Small intestine (tissue), 7 donors: ENCODE measurements around the gene ARHGAP40. TPM values are rescaled to one million over a fixed set of nuclear protein-coding genes. Genes with fewer than 3 reads are reported as not detected.

Experiments used
- DNase-seq, 2 donors: peaks; one replicate each; pipeline versions ENCODE4 v3.0.0 to v3.0.0-alpha.2; 2013
- FAIRE-seq: peaks from 2 replicates; lab custom pipeline; 2012; peaks lifted over from hg19 to GRCh38; lab: Jason Lieb, UNC
- H3K27ac ChIP-seq, 3 donors: one replicate each; pipeline ENCODE4 v1.5.1; 2013; ENCODE audit warnings: low read length in 2 of 3, mild to moderate bottlenecking in 2 of 3, control low read depth in 1 of 3, inconsistent platforms in 1 of 3, low read depth in 1 of 3, moderate library complexity in 1 of 3
- H3K27me3 ChIP-seq, 3 donors: one replicate each; pipeline ENCODE4 v1.6.1; 2013; ENCODE audit warnings: low read length in 3 of 3, inconsistent platforms in 1 of 3; ENCODE audit not compliant: control insufficient read depth in 3 of 3, insufficient read depth in 3 of 3
- H3K36me3 ChIP-seq, 3 donors: one replicate each; pipeline ENCODE4 v1.6.1; 2013; ENCODE audit warnings: low read length in 3 of 3, inconsistent platforms in 1 of 3, low read depth in 1 of 3, mild to moderate bottlenecking in 1 of 3, moderate library complexity in 1 of 3; ENCODE audit not compliant: control insufficient read depth in 3 of 3, insufficient read depth in 2 of 3
- H3K4me1 ChIP-seq, 3 donors: one replicate each; pipeline ENCODE4 v1.6.1; 2013; ENCODE audit warnings: low read length in 2 of 3, inconsistent platforms in 1 of 3, low read depth in 1 of 3, mild to moderate bottlenecking in 1 of 3, moderate library complexity in 1 of 3; ENCODE audit not compliant: control insufficient read depth in 3 of 3, insufficient read depth in 2 of 3
- H3K4me3 ChIP-seq, 3 donors: one replicate each; pipeline ENCODE4 v1.5.1; 2013; ENCODE audit warnings: low read length in 3 of 3, control low read depth in 1 of 3, inconsistent platforms in 1 of 3, low read depth in 1 of 3, mild to moderate bottlenecking in 1 of 3, moderate library complexity in 1 of 3
- H3K9me3 ChIP-seq, 2 donors: one replicate each; pipeline ENCODE4 v1.6.1; 2013; ENCODE audit warnings: low read depth in 1 of 2, low read length in 1 of 2; ENCODE audit not compliant: control insufficient read depth in 2 of 2, insufficient read depth in 1 of 2
- WGBS, 3 donors: extraction: QIAGEN DNeasy Blood & Tissue Kit; methylation state at CpG; one replicate each; pipeline ENCODE4 v1.1.7; 2013; 5-methylcytosine and 5-hydroxymethylcytosine counted together
- polyA plus RNA-seq, 4 donors: library from polyadenylated mRNA; stranded (reverse) in 3 of 4; unstranded in 1 of 4; fragments of 200-250 nt in 3 of 4; fragments of 120-200 nt in 1 of 4; gene quantifications; one replicate each; pipeline versions ENCODE4 v1.2.1 to v1.2.3, GENCODE V29; 2013
- donor health status: healthy with polysubstance abuse.
- donor health status: control.
- donor health status: control.
- donor health status: Bipolar disorder and iron deficiency.
- donor health status: healthy.

The ARHGAP40 gene
- polyA plus RNA-seq, 4 donors = 0.01 to 0.06 TPM; not detected in 2

GRCh38 chr20:38669688-38670087, 68.1 kb downstream of the ARHGAP40 start:
- H3K36me3 ChIP-seq = no peaks in the 10 kb centered on the region
- FAIRE-seq = no peak
- peaks cover 0 to 35% (median 10%) of the 10 kb centered on the region in 3 donors for H3K27me3 ChIP-seq
- no peak for DNase-seq
- peaks cover 0 to under 1% of the 10 kb centered on the region in 2 donors for H3K9me3 ChIP-seq
- H3K4me3 ChIP-seq = no peak overlapping the region
- no peak overlapping the region for H3K27ac ChIP-seq
- peaks cover 0 to 6% (median 0%) of the 10 kb centered on the region in 3 donors for H3K4me1 ChIP-seq

GRCh38 chr20:38670786-38671185, 69.2 kb downstream of the ARHGAP40 start:
- Histone ChIP-seq H3K36me3 (no peaks in the 10 kb centered on the region), H3K9me3 (no peaks in the 10 kb centered on the region), H3K27ac (no peak overlapping the region), H3K27me3 (peaks cover 0 to 40% (median 8%) of the 10 kb centered on the region in 3 donors), H3K4me3 (no peak overlapping the region), H3K4me1 (peaks cover 0 to 6% (median 0%) of the 10 kb centered on the region in 3 donors)
- no peak for FAIRE-seq
- DNase-seq = no peak
- WGBS, 3 donors = 73 to 80% (median 75%) methylated on average over 3 of the region's 3 CpGs

GRCh38 chr20:38671186-38671585, 69.6 kb downstream of the ARHGAP40 start:
- no peaks in the 10 kb centered on the region for H3K9me3 ChIP-seq
- peaks cover 0 to 40% (median 8%) of the 10 kb centered on the region in 3 donors for H3K27me3 ChIP-seq
- no peaks in the 10 kb centered on the region for H3K36me3 ChIP-seq
- DNase-seq = no peak
- no peak overlapping the region for H3K27ac ChIP-seq
- WGBS, 3 donors = 24 to 31% (median 25%) methylated on average over 6 of the region's 6 CpGs
- no peak for FAIRE-seq
- H3K4me3 ChIP-seq = no peak overlapping the region
- peaks cover 0 to 6% (median 0%) of the 10 kb centered on the region in 3 donors for H3K4me1 ChIP-seq

- no peaks in the 10 kb centered on the region for H3K36me3 ChIP-seq
- H3K27ac ChIP-seq = no peak overlapping the region
- no peaks in the 10 kb centered on the region for H3K9me3 ChIP-seq
- DNase-seq = no peak
- H3K4me3 ChIP-seq = no peak overlapping the region
- H3K4me1 ChIP-seq = peaks cover 0 to 6% (median 0%) of the 10 kb centered on the region in 3 donors
- 45 to 64% (median 58%) methylated on average over 4 of the region's 4 CpGs for WGBS, 3 donors
- no peak for FAIRE-seq
- H3K27me3 ChIP-seq = peaks cover 0 to 40% (median 8%) of the 10 kb centered on the region in 3 donors
Measured at GRCh38 chr20:38671701-38672292, 70.2 kb downstream of the ARHGAP40 start.

GRCh38 chr20:38672504-38672903, 70.9 kb downstream of the ARHGAP40 start:
- Histone ChIP-seq H3K4me3 (no peak overlapping the region), H3K27me3 (peaks cover 0 to 40% (median 8%) of the 10 kb centered on the region in 3 donors), H3K9me3 (no peaks in the 10 kb centered on the region), H3K4me1 (peaks cover 0 to 6% (median 0%) of the 10 kb centered on the region in 3 donors), H3K36me3 (no peaks in the 10 kb centered on the region), H3K27ac (no peak overlapping the region)
- 57 to 70% (median 67%) methylated on average over 3 of the region's 3 CpGs for WGBS, 3 donors
- no peak for FAIRE-seq
- no peak for DNase-seq

GRCh38 chr20:38673261-38673660, 71.7 kb downstream of the ARHGAP40 start:
- FAIRE-seq = no peak

GRCh38 chr20:38673725-38674091, 72.1 kb downstream of the ARHGAP40 start:
- H3K9me3 ChIP-seq = no peaks in the 10 kb centered on the region
- 2 to 12% (median 8%) methylated on average over 13 of the region's 13 CpGs for WGBS, 3 donors
- no peak for FAIRE-seq

More at GRCh38 chr20:38673261-38673660, 71.7 kb downstream of the ARHGAP40 start:
- H3K27ac ChIP-seq = no peak overlapping the region
- no peak overlapping the region for H3K4me3 ChIP-seq
- no peak for DNase-seq
- no peaks in the 10 kb centered on the region for H3K9me3 ChIP-seq
- 37 to 44% (median 39%) methylated on average over 5 of the region's 5 CpGs for WGBS, 3 donors
- peaks cover 0 to 6% (median 0%) of the 10 kb centered on the region in 3 donors for H3K4me1 ChIP-seq
- H3K36me3 ChIP-seq = no peaks in the 10 kb centered on the region
- peaks cover 0 to 40% (median 8%) of the 10 kb centered on the region in 3 donors for H3K27me3 ChIP-seq

GRCh38 chr20:38674092-38674764, 72.6 kb downstream of the ARHGAP40 start:
- H3K9me3 ChIP-seq = no peaks in the 10 kb centered on the region
- H3K27ac ChIP-seq = no peak overlapping the region
- WGBS, 3 donors = 1 to 14% (median 11%) methylated on average over 37 to 75 of the region's 75 CpGs
- peak; percentile 2 to 46 for DNase-seq
- H3K4me3 ChIP-seq = peak overlapping the region in 2 of 3 donors; percentile 4 to 43
- H3K4me1 ChIP-seq = peaks cover 0 to 6% (median 0%) of the 10 kb centered on the region in 3 donors
- peaks cover 0 to 38% (median 8%) of the 10 kb centered on the region in 3 donors for H3K27me3 ChIP-seq
- H3K36me3 ChIP-seq = no peaks in the 10 kb centered on the region
- no peak for FAIRE-seq

More at GRCh38 chr20:38673725-38674091, 72.1 kb downstream of the ARHGAP40 start:
- H3K27me3 ChIP-seq = peaks cover 0 to 40% (median 8%) of the 10 kb centered on the region in 3 donors
- peaks cover 0 to 6% (median 0%) of the 10 kb centered on the region in 3 donors for H3K4me1 ChIP-seq
- H3K36me3 ChIP-seq = no peaks in the 10 kb centered on the region
- no peak overlapping the region for H3K27ac ChIP-seq
- peak overlapping the region in 2 of 3 donors; percentile 4 to 43 for H3K4me3 ChIP-seq
- no peak for DNase-seq
